Smooth muscle cell (in vitro differentiated cells): ENCODE measurements around the gene ACKR3. TPM values are rescaled to one million over a fixed set of nuclear protein-coding genes. Genes with fewer than 3 reads are reported as not detected.

Experiments used
- DNase-seq: peaks from one replicate; lab custom pipeline; 2025; ENCODE audit not compliant: unreplicated experiment; lab: John Stamatoyannopoulos, UW
- H2AFZ ChIP-seq: fragments of 200-600 bp; sonication (generic); 2 replicates; pipeline ENCODE4 v1.6.0; 2016; ENCODE audit warnings: antibody characterized with exemption, low read depth, mild to moderate bottlenecking
- H3F3A ChIP-seq: fragments of 200-600 bp; sonication (generic); 2 replicates; pipeline ENCODE4 v1.6.0; 2017; ENCODE audit warnings: antibody characterized with exemption, low read depth
- H3K27ac ChIP-seq: fragments of 200-600 bp; sonication (generic); 2 replicates; pipeline ENCODE4 v1.5.1; 2016; ENCODE audit warnings: low read depth, mild to moderate bottlenecking
- H3K27me3 ChIP-seq: fragments of 200-600 bp; sonication (generic); 2 replicates; pipeline ENCODE4 v1.6.1; 2016; ENCODE audit warnings: low read depth, mild to moderate bottlenecking
- H3K36me3 ChIP-seq: fragments of 200-600 bp; sonication (generic); 2 replicates; pipeline ENCODE4 v1.5.1; 2016; ENCODE audit warnings: low read depth
- H3K4me1 ChIP-seq: fragments of 200-600 bp; sonication (generic); 2 replicates; pipeline ENCODE4 v1.5.1; 2016; ENCODE audit warnings: low read depth
- H3K4me2 ChIP-seq: fragments of 200-600 bp; sonication (generic); 2 replicates; pipeline ENCODE4 v1.6.0; 2016; ENCODE audit warnings: mild to moderate bottlenecking
- H3K4me3 ChIP-seq: fragments of 200-600 bp; sonication (generic); 2 replicates; pipeline ENCODE4 v1.5.1; 2016; ENCODE audit warnings: mild to moderate bottlenecking
- H3K79me2 ChIP-seq: fragments of 200-600 bp; sonication (generic); 2 replicates; pipeline ENCODE4 v1.6.0; 2016; ENCODE audit warnings: low read depth, mild to moderate bottlenecking
- H3K9ac ChIP-seq: fragments of 200-600 bp; sonication (generic); 2 replicates; pipeline ENCODE4 v1.6.0; 2016; ENCODE audit warnings: low read depth
- H3K9me3 ChIP-seq: fragments of 200-600 bp; sonication (generic); replicated peaks from 2 replicates; pipeline ENCODE4 v1.5.1; 2016; ENCODE audit warnings: low read depth
- H4K20me1 ChIP-seq: fragments of 200-600 bp; sonication (generic); 2 replicates; pipeline ENCODE4 v1.6.0; 2016; ENCODE audit warnings: low read depth
- WGBS: methylation state at CpG from one replicate; pipeline ENCODE4 v1.1.7; 2016; ENCODE audit warnings: low lambda C conversion rate; 5-methylcytosine and 5-hydroxymethylcytosine counted together
- polyA plus RNA-seq: library from polyadenylated mRNA; unstranded; fragments of >200 nt; fragmentation: Nextera tagmentation; extraction: Ambion mirVana; gene quantifications from 2 replicates; pipeline ENCODE4 v1.2.1, GENCODE V29; 2016
- total RNA-seq: library from RNA; depleted of rRNA; stranded (reverse); fragments of >200 nt; gene quantifications from 2 replicates; pipeline ENCODE4 v1.2.3, GENCODE V29; 2014
- TF ChIP-seq, protein P1 (sequence below): fragments of 200-600 bp; sonication (generic); IDR thresholded peaks from 2 replicates; pipeline ENCODE4 v1.5.1; 2017; ENCODE audit warnings: borderline replicate concordance, mild to moderate bottlenecking, antibody characterized with exemption; ENCODE audit not compliant: insufficient read depth, poor library complexity, severe bottlenecking

ACKR3 gene
- total and polyA plus RNA-seq, 2 experiments from 2014 or later = 44.6 to 72.5 TPM

GRCh38 chr2:236610991-236611821, 41.6 kb downstream of the ACKR3 start:
- H3K27ac ChIP-seq = no peak overlapping the region
- H3K79me2 ChIP-seq = no peaks in the 10 kb centered on the region
- H2AFZ ChIP-seq = no peak overlapping the region
- 56% methylated on average over 8 of the region's 8 CpGs for WGBS
- H3K4me3 ChIP-seq = no peak overlapping the region
- peak overlapping the region; percentile 33 for H3K4me2 ChIP-seq
- no peaks in the 10 kb centered on the region for H4K20me1 ChIP-seq
- TF ChIP-seq, protein P1, sequence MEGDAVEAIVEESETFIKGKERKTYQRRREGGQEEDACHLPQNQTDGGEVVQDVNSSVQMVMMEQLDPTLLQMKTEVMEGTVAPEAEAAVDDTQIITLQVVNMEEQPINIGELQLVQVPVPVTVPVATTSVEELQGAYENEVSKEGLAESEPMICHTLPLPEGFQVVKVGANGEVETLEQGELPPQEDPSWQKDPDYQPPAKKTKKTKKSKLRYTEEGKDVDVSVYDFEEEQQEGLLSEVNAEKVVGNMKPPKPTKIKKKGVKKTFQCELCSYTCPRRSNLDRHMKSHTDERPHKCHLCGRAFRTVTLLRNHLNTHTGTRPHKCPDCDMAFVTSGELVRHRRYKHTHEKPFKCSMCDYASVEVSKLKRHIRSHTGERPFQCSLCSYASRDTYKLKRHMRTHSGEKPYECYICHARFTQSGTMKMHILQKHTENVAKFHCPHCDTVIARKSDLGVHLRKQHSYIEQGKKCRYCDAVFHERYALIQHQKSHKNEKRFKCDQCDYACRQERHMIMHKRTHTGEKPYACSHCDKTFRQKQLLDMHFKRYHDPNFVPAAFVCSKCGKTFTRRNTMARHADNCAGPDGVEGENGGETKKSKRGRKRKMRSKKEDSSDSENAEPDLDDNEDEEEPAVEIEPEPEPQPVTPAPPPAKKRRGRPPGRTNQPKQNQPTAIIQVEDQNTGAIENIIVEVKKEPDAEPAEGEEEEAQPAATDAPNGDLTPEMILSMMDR = no peak
- peaks cover 5% of the 10 kb centered on the region for H3F3A ChIP-seq
- no peak for DNase-seq
- H3K9ac ChIP-seq = no peak overlapping the region
- no peaks in the 10 kb centered on the region for H3K9me3 ChIP-seq
- H3K27me3 ChIP-seq = no peaks in the 10 kb centered on the region
- H3K36me3 ChIP-seq = no peaks in the 10 kb centered on the region
- H3K4me1 ChIP-seq = no peaks in the 10 kb centered on the region

GRCh38 chr2:236612737-236613136, 43.1 kb downstream of the ACKR3 start:
- Histone ChIP-seq H3K4me3 (no peak overlapping the region), H3K36me3 (no peaks in the 10 kb centered on the region), H3K9me3 (no peaks in the 10 kb centered on the region), H3K4me1 (no peaks in the 10 kb centered on the region), H3K27me3 (no peaks in the 10 kb centered on the region), H3K9ac (no peak overlapping the region), H3F3A (peaks cover 5% of the 10 kb centered on the region), H3K79me2 (no peaks in the 10 kb centered on the region), H4K20me1 (no peaks in the 10 kb centered on the region), H3K27ac (no peak overlapping the region), H3K4me2 (no peak overlapping the region), H2AFZ (no peak overlapping the region)
- DNase-seq = no peak
- TF ChIP-seq, protein P1 = no peak
- WGBS = 91% methylated on average over 10 of the region's 10 CpGs

DNA sequence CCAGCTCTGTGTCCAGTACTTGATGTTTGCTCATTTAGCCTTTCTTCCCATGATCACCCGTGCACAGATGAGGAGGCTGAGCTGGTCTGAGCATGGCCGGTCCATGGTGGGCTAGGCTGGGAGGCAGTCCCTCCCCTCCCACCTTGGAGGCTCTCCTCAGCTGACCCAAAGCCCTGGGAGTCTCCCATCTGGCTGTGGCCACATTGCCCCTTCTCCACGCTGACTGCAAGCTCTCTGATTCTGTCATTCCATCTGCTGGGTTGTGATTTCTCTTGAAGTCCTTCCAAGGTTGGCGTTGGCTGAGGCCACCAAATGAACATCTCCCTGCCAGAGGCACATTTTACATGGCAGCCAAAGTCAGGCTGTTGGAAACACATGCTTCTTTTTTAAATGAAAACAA, 44.0 kb downstream of the ACKR3 start:
- TF ChIP-seq, protein P1 = no peak
- Histone ChIP-seq H3F3A (peaks cover 5% of the 10 kb centered on the region), H3K4me1 (no peaks in the 10 kb centered on the region), H3K4me2 (no peak overlapping the region), H3K27me3 (no peaks in the 10 kb centered on the region), H3K36me3 (no peaks in the 10 kb centered on the region), H4K20me1 (no peaks in the 10 kb centered on the region), H3K4me3 (no peak overlapping the region), H3K27ac (no peak overlapping the region), H3K9me3 (no peaks in the 10 kb centered on the region), H3K9ac (no peak overlapping the region), H3K79me2 (no peaks in the 10 kb centered on the region), H2AFZ (no peak overlapping the region)
- DNase-seq = no peak
- WGBS = 97% methylated on average over 4 of the region's 4 CpGs

GRCh38 chr2:236614551-236614950, 44.9 kb downstream of the ACKR3 start:
- Histone ChIP-seq H3K4me2 (no peak overlapping the region), H4K20me1 (no peaks in the 10 kb centered on the region), H3K9ac (no peak overlapping the region), H3K27me3 (no peaks in the 10 kb centered on the region), H3K36me3 (no peaks in the 10 kb centered on the region), H3F3A (peaks cover 5% of the 10 kb centered on the region), H3K4me1 (no peaks in the 10 kb centered on the region), H3K9me3 (no peaks in the 10 kb centered on the region), H3K4me3 (no peak overlapping the region), H3K27ac (no peak overlapping the region), H3K79me2 (no peaks in the 10 kb centered on the region), H2AFZ (no peak overlapping the region)
- 87% methylated on average over 5 of the region's 5 CpGs for WGBS
- DNase-seq = no peak
- TF ChIP-seq, protein P1 = no peak
